Body of pancreas (tissue), 4 donors: Measurements from ENCODE around the gene ABLIM1. TPM values are rescaled to one million over a fixed set of nuclear protein-coding genes. Genes with fewer than 3 reads are reported as not detected.
A peak's percentile ranks its signal among the peaks of the same experiment; 100 is the strongest.

Experiments
- ATAC-seq: fragments of 150-250 bp; one replicate; pipeline ENCODE4 v1.9.1; 2016
- DNase-seq, 4 donors: peaks; one replicate each; pipeline ENCODE4 v3.0.0-alpha.2; 2019
- H3K27ac ChIP-seq, 4 donors: fragments of 200-600 bp; sonication (generic); 1 replicate in 3 of 4; 2 replicates in 1 of 4; pipeline versions ENCODE4 v1.5.1 to v1.6.1; 2016 to 2019; ENCODE audit warnings: mild to moderate bottlenecking in 1 of 4, mixed read lengths in 1 of 4, moderate library complexity in 1 of 4
- H3K27me3 ChIP-seq, 2 donors: fragments of 200-600 bp; sonication (generic); one replicate each; pipeline ENCODE4 v1.6.0; 2016; ENCODE audit warnings: mild to moderate bottlenecking in 1 of 2
- H3K36me3 ChIP-seq, 2 donors: fragments of 200-600 bp; sonication (generic); replicated peaks in 1 of 2; 2 replicates each; pipeline ENCODE4 v1.5.1; 2016; ENCODE audit warnings: low read depth in 2 of 2; ENCODE audit not compliant: insufficient read depth in 1 of 2
- H3K4me1 ChIP-seq: fragments of 200-600 bp; sonication (generic); one replicate; pipeline ENCODE4 v1.6.0; 2016
- H3K4me3 ChIP-seq, 2 donors: fragments of 200-600 bp; sonication (generic); 1 replicate in 1 of 2; 2 replicates in 1 of 2; pipeline ENCODE4 v1.5.1; 2016 to 2019
- H3K9me3 ChIP-seq, 3 donors: fragments of 200-600 bp; sonication (generic); 1 replicate in 2 of 3; 2 replicates in 1 of 3; pipeline ENCODE4 v1.5.1; 2016
- CTCF ChIP-seq, 7 experiments: fragments of 450-650 bp in 4 of 7; fragments of 200-600 bp in 3 of 7; sonication (generic) in 3 of 7; IDR thresholded peaks; one replicate each; pipeline ENCODE4 v1.5.1; 2016 to 2019; ENCODE audit warnings: antibody characterized with exemption in 7 of 7
- POLR2A ChIP-seq, 3 donors: fragments of 450-650 bp; IDR thresholded peaks; one replicate each; pipeline ENCODE4 v1.6.1; 2016; ENCODE audit warnings: antibody characterized with exemption in 3 of 3, mild to moderate bottlenecking in 2 of 3
- WGBS, 2 donors: methylation state at CpG; one replicate each; pipeline ENCODE4 v1.1.5; 2017; 5-methylcytosine and 5-hydroxymethylcytosine counted together
- intact Hi-C: fragments of 100-400 bp; cut with DNase I; formaldehyde crosslinking; loops from one replicate; pipeline ENCODE4 v1.15.1; 2023
- total RNA-seq, 2 donors: library from RNA; depleted of rRNA; stranded (reverse); fragments of >200 nt; gene quantifications; one replicate each; pipeline ENCODE4 v1.1.0, GENCODE V29; 2016

Gene ABLIM1
- total RNA-seq, 2 donors from 2014 or later, result 34.6 to 54.7 TPM

- TF ChIP-seq CTCF (IDR thresholded peaks at IDR 0.05), result no peak
- TF ChIP-seq POLR2A (IDR thresholded peaks at IDR 0.05), result no peak
- Histone ChIP-seq H3K27ac (no peak overlapping the region), H3K4me3 (no peak overlapping the region), H3K9me3 (no peaks in the 10 kb centered on the region), H3K27me3 (no peaks in the 10 kb centered on the region), H3K4me1 (peaks cover 20% of the 10 kb centered on the region), H3K36me3 (no peaks in the 10 kb centered on the region)
- DNase-seq, result no peak
- WGBS, 2 donors, result 71 to 84% methylated on average over 4 of the region's 4 CpGs
- no peak for ATAC-seq
- intact Hi-C loops, result no loop called here
These were observed 4.1 kb downstream of the ABLIM1 start for GRCh38 chr10:114653926-114654325.

DNA sequence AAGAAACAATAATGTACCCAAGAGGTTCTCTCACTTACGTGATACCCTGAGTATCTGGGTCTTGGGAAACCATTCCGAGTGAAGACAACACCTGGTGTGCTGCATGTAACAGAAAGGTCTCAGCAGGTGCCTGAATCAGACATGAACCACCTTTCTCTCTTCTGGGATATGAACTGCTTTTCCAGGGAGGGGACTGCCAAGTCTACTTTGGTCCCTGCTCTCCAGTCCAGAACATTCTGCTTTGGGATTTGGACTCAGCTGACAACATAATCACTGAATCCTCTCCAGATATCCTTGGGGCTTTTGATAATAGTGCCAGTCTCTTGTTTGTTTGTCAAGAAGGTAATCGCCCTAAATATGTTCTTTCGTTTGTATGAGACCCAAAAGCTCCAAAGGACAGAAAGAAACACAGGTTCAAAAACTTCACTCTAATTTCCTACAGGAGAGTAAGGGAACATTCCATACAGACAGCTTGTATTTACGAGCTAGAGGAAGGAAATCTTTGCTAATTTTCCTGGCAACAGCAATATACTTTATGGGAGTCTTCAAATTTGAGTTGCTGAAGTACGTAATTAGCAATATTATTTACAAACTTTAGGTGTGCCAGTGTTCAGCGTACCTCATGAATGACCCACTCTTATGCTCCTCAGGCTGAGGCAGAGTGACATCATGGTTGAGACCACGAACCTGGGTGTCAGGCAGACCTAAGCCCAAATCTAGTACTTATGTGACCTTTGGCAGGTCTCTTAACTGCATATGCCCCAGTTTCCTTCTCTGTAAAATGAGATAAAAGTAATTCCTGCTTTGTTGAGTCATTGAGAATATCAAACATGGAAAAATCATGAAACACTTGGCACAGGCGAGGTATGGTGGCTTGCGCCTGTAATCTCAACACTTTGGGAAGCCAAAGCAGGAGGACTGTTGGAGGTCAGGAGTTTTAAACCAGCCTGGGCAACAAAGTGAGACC, 5.4 kb downstream of the ABLIM1 start:
- peak overlapping the region in 2 of 4 donors; percentile 15 to 23 for H3K27ac ChIP-seq

DNA sequence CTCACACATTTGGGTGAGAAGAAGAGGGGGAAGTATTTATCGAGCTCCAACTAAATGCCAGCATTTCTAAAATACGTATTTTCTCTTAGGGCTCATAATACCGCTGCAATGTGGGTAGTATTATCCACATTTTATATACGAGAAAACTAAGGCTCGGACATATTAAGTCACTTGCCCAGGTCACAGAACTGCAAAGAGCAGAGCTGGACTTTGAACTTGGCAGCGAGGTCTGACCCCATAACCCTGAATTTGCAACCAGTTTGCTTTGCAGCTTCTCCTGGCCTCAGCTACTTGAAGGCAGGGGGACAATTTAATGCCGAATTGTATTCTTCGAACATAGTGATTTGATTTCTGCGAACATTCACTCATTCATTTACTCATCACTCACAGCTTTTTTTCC, 7.2 kb downstream of the ABLIM1 start:
- TF ChIP-seq CTCF (IDR thresholded peaks at IDR 0.05), result no peak
- TF ChIP-seq POLR2A (IDR thresholded peaks at IDR 0.05), result no peak
- Histone ChIP-seq H3K27me3 (no peaks in the 10 kb centered on the region), H3K4me3 (no peak overlapping the region), H3K27ac (peak overlapping the region in 3 of 4 donors; percentile 65 to 76 (median 72)), H3K4me1 (peaks cover 28% of the 10 kb centered on the region), H3K36me3 (no peaks in the 10 kb centered on the region), H3K9me3 (no peaks in the 10 kb centered on the region)
- 55 to 68% methylated on average over 9 of the region's 9 CpGs for WGBS, 2 donors
- DNase-seq (no peak), ATAC-seq (no peak)
- intact Hi-C loops, result no loop called here

More for the DNA sequence above, 5.4 kb downstream of the ABLIM1 start:
- no peak for TF ChIP-seq CTCF (IDR thresholded peaks at IDR 0.05)
- no peak for TF ChIP-seq POLR2A (IDR thresholded peaks at IDR 0.05)
- no peaks in the 10 kb centered on the region for H3K27me3 ChIP-seq
- intact Hi-C loops, result no loop called here
- no peak overlapping the region for H3K4me3 ChIP-seq
- WGBS, 2 donors, result 72 to 76% methylated on average over 10 of the region's 10 CpGs
- DNase-seq (no peak), ATAC-seq (no peak)
- H3K9me3 ChIP-seq, result no peaks in the 10 kb centered on the region
- no peaks in the 10 kb centered on the region for H3K36me3 ChIP-seq
- H3K4me1 ChIP-seq, result peaks cover 27% of the 10 kb centered on the region

- 19 to 48% methylated on average over 1 of the region's 1 CpG for WGBS, 2 donors
These were observed 7.8 kb downstream of the ABLIM1 start for GRCh38 chr10:114650266-114650665.

More at GRCh38 chr10:114650266-114650665, 7.8 kb downstream of the ABLIM1 start:
- TF ChIP-seq POLR2A (IDR thresholded peaks at IDR 0.05), result no peak
- no peak for TF ChIP-seq CTCF (IDR thresholded peaks at IDR 0.05)
- Histone ChIP-seq H3K4me3 (no peak overlapping the region), H3K27ac (peak overlapping the region; percentile 2 to 76 (median 68)), H3K27me3 (no peaks in the 10 kb centered on the region), H3K36me3 (no peaks in the 10 kb centered on the region), H3K9me3 (no peaks in the 10 kb centered on the region), H3K4me1 (peaks cover 34% of the 10 kb centered on the region)
- intact Hi-C loops, result no loop called here
- peak; percentile 40 for ATAC-seq
- DNase-seq, result no peak
